Stimulated activated CD4-positive, alpha-beta T cell treated with anti-CD3 and anti-CD28 coated beads, Interleukin-15, amount 100 ng/mL, for 1 hour (primary cell): ENCODE data around the gene PODNL1.
A peak's percentile ranks its signal among the peaks of the same experiment; 100 is the strongest.

Experiments used
- DNase-seq, 2 donors: peaks; one replicate each; pipeline ENCODE4 v3.0.0-alpha.2; 2020; ENCODE audit warnings: low read depth in 1 of 2, low spot score in 1 of 2

Gene PODNL1, protein sequence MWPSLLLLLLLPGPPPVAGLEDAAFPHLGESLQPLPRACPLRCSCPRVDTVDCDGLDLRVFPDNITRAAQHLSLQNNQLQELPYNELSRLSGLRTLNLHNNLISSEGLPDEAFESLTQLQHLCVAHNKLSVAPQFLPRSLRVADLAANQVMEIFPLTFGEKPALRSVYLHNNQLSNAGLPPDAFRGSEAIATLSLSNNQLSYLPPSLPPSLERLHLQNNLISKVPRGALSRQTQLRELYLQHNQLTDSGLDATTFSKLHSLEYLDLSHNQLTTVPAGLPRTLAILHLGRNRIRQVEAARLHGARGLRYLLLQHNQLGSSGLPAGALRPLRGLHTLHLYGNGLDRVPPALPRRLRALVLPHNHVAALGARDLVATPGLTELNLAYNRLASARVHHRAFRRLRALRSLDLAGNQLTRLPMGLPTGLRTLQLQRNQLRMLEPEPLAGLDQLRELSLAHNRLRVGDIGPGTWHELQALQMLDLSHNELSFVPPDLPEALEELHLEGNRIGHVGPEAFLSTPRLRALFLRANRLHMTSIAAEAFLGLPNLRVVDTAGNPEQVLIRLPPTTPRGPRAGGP

GRCh38 chr19:13938301-13939064 lies at the start of gene PODNL1:
TSS of gene PODNL1 (minus strand) at chr19:13938417. CDS start at chr19:13938181, 236 bp downstream.
- no peak for DNase-seq

DNA sequence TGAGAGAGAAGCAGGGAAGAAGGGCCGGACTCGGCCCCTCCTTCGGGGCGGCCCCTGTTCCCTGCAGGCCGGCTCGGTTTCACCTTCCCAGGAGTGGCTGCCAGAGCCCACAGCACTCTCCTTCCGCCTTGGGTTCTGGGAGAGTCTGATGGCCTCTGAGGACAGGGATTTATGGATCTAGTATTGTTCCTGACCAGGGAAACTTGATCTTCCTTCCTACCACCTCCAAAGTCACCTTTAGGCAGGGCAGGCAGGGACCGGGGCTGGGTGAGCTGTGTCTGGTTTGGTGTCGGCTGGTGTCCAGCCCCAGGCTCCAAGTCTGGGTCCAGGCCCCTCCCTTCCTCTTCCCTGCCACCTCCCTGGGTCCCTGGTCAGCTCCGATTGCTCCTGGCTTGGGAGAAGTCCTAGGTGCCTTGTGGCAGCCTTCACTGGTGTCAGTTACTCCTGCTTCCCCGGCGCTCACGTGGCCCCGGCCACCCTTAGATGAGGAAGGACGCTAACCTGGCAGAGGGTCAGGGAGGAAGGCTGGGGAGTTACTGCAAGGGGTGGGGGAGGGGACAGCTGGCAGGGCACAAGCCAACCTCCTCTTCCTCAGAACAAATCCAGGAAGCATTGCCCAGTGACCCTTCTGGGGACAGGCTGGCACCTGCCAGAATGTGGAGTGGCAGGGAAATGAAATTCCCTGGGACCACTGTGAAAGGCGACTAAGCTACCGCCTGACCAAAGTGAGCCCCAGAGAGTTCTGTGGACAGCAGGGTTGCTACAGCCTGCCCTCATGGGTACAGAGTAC lies 49.1 kb upstream of the PODNL1 start:
- DNase-seq, result no peak

GRCh38 chr19:13986348-13986904 lies 48.2 kb upstream of the PODNL1 start:
- peak; percentile 96 to 97 for DNase-seq

DNA sequence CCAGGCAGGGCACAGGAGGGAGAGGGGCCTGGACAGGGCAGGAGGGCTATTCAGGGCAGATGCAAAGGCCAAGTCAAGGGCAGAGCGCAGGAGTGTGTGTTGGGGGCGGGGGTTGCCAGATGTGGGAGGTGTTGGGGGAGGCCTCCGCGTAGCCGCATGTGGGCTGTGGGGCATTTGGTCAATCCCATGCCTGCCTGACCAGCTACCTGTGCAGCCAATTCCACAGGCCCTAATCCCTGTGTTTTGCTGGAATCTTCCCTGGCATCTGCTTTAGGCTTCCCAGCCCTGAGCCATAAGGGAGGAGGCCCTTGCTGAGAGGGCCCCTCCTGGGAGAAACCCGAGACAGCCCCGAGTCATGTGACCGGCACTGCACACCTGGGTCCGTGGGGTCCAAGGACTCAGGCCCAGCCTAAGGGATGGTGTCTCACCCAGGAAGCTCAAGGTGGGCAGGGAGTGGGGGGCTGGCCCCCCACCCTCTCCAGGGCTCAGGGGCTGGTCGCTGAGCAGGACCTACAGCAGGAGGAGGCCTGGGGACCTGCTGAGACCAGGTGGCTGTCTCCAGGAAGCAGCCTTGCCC lies 47.6 kb upstream of the PODNL1 start:
- DNase-seq, result no peak

DNA sequence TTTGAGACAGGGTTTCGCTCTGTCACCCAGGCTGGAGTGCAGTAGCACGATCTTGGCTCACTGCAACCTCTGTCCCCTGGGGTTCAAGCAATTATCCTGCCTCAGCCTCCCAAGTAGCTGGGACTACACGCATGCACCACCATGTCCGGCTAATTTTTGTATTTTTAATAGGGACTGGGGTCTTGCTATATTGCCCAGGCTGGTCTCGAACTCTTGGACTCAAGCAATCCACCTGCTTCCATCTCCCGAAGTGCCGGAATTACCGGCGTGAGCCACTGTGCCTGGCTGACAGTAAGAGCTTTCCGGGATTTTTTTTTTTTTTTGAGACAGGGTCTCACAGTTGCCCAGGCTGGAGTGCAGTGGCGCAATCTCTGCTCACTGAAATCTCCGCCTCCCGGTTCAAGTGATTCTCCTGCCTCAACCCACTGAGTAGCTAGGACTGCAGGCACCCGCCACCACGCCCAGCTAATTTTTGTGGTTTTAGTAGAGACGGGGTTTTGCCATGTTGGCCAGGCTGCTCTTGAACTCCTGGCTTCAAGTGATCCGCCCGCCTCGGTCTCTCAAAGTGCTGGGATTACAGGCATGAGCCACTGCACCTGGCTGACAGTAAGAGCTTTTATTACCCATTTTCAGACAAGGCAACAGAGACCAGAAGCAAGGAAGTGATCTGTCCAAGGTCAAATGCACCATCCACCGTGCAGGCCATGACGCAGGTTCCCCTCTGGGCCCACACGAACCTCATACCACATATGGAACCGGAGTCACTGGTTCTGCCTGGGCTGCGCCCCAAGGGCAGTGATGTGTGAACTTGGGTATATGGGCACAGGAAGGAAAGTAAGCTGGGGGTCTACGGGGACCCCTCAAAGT lies 46.9 kb upstream of the PODNL1 start:
- no peak for DNase-seq

DNA sequence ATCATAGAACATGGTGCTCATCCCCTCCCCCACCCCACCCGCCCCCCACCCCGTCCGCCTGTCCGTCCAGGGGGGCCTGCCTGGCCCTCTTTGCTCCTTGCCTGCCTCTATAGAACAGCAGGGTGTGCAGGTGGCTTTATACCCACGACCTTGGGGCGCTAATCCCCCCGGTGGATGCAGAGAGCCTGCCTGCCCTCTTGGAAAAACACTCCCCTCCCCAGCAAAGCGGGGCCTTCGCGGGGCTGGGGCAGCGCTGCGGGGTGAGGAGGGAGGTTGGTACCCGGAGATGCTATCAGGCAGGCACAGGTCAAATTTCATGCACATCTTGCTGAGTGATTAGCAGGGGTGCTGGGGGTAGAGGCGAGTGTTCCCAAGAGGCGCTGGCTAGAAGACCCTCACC lies 46.0 kb upstream of the PODNL1 start:
- no peak for DNase-seq

- peak in 1 of 2 donors; percentile 9 for DNase-seq
Observed at GRCh38 chr19:13983213-13983889, 45.1 kb upstream of the PODNL1 start.

- no peak for DNase-seq
Observed at GRCh38 chr19:13982773-13983172, 44.6 kb upstream of the PODNL1 start.

GRCh38 chr19:13981988-13982501 lies 43.8 kb upstream of the PODNL1 start:
- DNase-seq, result no peak

GRCh38 chr19:13981467-13981866 lies 43.2 kb upstream of the PODNL1 start:
- DNase-seq, result no peak

DNA sequence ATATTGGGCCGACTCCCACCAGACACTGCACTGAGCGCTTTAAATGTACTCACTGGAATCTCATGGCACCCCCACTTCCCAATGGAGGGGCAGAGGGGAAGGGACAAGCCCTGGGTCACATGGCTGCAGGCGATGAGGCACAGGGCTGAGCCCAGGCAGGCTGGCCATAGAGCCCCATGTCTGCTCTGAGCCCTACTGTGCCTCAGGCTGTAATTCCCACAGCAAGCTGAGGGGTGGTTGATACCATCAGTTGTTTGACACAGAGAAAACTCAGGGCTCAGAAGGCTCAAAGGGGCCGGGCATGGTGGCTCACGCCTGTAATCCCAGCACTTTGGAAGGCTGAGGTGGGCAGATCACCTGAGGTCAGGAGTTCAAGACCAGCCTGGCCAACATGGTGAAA lies 42.8 kb upstream of the PODNL1 start:
- no peak for DNase-seq

DNA sequence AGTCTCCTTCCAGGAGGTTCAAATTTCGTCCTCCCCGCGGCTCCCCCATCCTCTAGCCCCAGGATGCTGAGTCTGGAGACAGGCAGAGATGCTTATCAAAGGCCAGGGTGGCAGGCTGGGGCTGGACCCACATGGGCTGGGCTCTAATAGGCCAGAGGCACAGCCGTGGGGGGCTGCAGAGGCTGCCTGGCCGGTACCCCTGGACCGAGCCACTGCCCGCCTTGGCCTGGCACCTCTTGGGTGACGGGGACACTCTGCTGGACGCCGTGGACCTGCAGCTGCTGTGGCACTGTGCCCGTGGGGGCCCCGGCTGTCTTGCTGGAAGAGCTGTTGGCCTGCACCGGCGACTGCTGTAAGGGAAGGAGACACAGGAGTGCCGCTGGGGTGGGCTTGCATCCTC lies 42.1 kb upstream of the PODNL1 start:
- no peak for DNase-seq

- DNase-seq, result no peak
Observed at GRCh38 chr19:13979686-13980085, 41.5 kb upstream of the PODNL1 start.

- no peak for DNase-seq
Observed at GRCh38 chr19:13979244-13979615, 41.0 kb upstream of the PODNL1 start.

- DNase-seq, result no peak
Observed at GRCh38 chr19:13978351-13979243, 40.4 kb upstream of the PODNL1 start.

DNA sequence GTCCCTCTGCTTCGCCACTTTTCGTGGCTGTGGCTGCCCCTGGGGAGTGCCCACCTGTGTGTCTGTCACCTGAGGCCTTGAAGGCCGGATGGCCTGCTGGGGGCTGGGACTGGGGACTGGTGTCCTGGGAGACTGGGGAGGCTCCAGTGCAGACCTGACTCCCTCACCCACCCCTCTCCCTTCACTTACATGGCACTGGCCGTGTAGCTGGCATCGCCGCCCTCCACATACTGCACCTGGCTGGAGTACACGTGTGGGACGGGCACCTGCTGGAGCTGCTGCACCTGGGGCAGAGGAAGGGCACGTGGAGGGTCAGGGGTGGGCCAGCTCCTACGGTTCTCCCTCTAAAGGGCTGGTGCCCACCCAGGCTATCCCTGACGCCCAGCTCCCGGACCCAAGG lies 39.6 kb upstream of the PODNL1 start:
- no peak for DNase-seq

GRCh38 chr19:13976446-13976845 lies 38.2 kb upstream of the PODNL1 start:
- no peak for DNase-seq

- DNase-seq, result no peak
Observed at GRCh38 chr19:13975870-13976269, 37.7 kb upstream of the PODNL1 start.
